ENCODE results near the gene PCDH15.

DNA sequence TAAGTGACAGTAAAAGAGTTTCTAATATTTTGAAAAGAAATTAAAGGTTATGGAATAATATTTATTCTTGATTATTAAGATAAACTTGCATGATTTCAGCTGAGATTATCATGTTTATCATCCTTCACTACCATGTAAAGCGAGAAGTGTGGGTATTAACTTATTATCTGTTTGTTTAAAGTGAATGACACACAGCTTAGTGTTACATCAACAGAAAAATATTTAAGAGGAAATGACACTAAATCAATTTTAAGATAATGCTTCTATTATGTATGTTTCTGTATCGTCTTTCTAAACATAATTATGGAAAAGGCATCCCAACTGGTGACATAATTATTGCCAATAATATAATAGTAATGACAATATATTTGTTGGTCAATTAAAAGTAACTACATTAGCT lies 213.1 kb downstream of the PCDH15 start:
- TF ChIP-seq, protein P1, sequence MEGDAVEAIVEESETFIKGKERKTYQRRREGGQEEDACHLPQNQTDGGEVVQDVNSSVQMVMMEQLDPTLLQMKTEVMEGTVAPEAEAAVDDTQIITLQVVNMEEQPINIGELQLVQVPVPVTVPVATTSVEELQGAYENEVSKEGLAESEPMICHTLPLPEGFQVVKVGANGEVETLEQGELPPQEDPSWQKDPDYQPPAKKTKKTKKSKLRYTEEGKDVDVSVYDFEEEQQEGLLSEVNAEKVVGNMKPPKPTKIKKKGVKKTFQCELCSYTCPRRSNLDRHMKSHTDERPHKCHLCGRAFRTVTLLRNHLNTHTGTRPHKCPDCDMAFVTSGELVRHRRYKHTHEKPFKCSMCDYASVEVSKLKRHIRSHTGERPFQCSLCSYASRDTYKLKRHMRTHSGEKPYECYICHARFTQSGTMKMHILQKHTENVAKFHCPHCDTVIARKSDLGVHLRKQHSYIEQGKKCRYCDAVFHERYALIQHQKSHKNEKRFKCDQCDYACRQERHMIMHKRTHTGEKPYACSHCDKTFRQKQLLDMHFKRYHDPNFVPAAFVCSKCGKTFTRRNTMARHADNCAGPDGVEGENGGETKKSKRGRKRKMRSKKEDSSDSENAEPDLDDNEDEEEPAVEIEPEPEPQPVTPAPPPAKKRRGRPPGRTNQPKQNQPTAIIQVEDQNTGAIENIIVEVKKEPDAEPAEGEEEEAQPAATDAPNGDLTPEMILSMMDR (conservative IDR thresholded peaks at IDR 0.05; ENCODE audit: low read length), result no peak
- no peak for TF ChIP-seq EZH2phosphoT487 (IDR thresholded peaks at IDR 0.05; ENCODE audit: borderline replicate concordance)

Measured in Loucy (cell line).